HG03175 (cell line): ENCODE data around the gene MBD5.
"Not testable (repeated sequence)": the region's sequence is repeated elsewhere in the genome, so short reads cannot be mapped to it uniquely, and the experiment has no call there.

Experiments
- ATAC-seq: cut with Tn5 transposase; IDR thresholded peaks from one replicate; pipeline ENCODE4 v1.9.1; 2021; ENCODE audit warnings: mild to moderate bottlenecking, moderate library complexity; ENCODE audit not compliant: unreplicated experiment

Gene MBD5

DNA sequence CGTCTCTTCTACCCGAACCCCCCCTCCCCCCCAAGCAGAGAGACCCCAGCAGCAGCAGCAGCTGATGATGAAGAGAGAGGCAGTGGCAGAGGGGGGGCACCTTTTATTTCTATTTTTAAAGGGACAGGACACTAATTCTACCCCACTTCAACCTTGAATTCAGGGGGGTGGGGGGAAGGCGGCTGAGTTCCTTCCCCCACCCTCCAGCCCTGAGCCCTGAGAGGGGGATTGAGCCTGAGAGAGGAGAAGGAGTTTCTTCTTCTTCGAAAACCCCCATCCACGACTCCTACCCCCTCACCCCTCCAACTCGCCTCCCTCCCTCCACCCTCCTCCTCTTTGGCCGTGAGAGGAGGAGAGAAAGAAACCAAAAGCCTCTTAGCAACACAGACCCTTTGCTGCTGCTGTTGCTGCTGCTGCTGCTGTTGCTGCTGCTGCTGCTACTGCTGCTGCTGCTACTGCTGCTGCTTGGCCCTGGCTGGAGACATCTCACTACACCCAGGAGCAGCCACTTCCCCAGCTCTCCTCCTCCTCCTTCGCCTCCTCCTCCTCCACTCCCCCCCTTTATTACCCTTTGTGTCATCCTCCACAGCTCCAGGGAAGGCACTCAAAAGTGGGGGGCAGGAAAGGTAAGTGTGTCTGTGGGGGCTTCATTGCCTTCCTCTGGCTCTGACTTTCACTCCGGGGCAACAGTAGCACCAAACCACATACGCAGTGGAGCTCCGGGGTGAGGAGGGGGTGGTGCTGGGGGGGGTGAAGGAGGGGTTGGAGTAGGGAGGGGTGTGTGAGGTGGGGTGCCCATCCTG, at the start of gene MBD5:
Gene MBD5, plus strand, starts transcription at position 33 of the 803 bp plus-strand sequence.
- ATAC-seq, result peak; percentile 49

- no peak for ATAC-seq
Measured at GRCh38 chr2:147976102-147976501, 44.8 kb upstream of the MBD5 start.

- ATAC-seq, result no peak
Measured at GRCh38 chr2:147977679-147978078, 43.2 kb upstream of the MBD5 start.

GRCh38 chr2:147980940-147981528, 39.9 kb upstream of the MBD5 start:
- ATAC-seq, result no peak

GRCh38 chr2:147989102-147989501, 31.8 kb upstream of the MBD5 start:
- ATAC-seq, result no peak

DNA sequence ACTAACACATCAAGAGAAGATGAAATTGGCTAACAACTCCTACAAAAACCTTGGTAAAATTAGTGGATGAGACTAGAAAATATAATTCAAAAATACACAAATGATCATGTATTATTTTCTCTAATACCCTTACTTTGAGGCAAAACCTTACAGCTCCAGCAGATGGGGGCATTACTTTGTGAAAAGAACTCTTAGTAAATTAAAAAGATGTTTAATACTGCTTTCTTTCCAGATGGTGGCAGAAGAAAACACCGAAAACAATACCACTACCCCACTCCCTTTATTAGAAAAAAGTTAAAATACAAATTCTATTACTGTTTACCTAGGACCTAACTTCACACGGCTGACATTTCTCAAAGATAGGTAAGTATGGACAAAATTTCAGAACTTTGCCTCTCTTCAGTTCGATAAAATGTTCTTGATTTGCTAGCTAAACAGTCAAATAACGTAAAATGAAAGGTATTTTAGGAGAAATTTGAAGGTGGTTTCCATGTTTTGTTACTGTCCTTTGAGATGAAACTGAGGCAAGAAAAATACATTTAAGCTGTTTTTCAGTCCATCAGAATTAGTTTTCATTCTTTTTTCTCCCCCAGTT, 31.0 kb upstream of the MBD5 start:
- ATAC-seq, result peak; percentile 91

- not testable (repeated sequence) for ATAC-seq
Measured at GRCh38 chr2:147994965-147995364, 25.9 kb upstream of the MBD5 start.

DNA sequence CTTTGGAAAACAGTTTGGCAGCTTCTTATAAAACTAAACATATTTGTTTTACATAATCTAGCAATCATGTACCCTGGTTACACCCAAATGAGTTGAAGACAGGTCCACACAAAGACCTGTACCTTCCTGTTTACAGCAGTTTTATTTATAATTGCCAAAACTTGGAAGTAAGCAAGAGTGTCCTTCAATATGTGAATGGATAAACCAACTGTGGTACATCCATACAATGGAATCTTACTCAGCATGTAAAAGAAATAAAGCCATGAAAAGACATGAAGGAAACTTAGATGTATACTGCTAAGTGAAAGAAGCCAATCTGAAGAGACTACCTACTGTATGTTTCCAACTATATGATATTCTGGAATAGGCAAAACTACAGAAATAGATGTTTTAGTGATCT, 24.1 kb upstream of the MBD5 start:
- ATAC-seq, result no peak

DNA sequence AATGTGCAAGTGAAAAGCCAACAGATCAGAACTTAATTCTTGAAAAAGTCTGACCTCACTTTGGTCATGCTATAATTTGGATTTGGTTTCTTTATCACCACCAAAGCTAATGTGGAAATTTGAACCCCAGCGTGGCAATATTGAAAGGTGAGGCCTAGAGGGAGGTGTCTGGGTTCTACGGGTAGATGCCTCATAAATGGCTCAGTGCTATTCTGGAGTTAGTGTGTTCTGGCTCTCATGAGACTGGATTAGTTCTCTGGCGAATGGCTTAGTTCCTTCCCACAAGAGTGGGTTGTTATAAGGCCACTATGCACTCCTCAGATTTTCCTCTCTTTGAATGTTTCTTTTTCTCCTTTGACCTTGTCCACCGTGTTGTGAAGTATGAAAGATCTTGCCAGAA, 22.7 kb upstream of the MBD5 start:
- ATAC-seq, result no peak

- no peak for ATAC-seq
Measured at GRCh38 chr2:147999126-147999525, 21.8 kb upstream of the MBD5 start.

- no peak for ATAC-seq
Measured at GRCh38 chr2:148000095-148000494, 20.8 kb upstream of the MBD5 start.

- not testable (repeated sequence) for ATAC-seq
Measured at GRCh38 chr2:148002420-148002819, 18.5 kb upstream of the MBD5 start.

DNA sequence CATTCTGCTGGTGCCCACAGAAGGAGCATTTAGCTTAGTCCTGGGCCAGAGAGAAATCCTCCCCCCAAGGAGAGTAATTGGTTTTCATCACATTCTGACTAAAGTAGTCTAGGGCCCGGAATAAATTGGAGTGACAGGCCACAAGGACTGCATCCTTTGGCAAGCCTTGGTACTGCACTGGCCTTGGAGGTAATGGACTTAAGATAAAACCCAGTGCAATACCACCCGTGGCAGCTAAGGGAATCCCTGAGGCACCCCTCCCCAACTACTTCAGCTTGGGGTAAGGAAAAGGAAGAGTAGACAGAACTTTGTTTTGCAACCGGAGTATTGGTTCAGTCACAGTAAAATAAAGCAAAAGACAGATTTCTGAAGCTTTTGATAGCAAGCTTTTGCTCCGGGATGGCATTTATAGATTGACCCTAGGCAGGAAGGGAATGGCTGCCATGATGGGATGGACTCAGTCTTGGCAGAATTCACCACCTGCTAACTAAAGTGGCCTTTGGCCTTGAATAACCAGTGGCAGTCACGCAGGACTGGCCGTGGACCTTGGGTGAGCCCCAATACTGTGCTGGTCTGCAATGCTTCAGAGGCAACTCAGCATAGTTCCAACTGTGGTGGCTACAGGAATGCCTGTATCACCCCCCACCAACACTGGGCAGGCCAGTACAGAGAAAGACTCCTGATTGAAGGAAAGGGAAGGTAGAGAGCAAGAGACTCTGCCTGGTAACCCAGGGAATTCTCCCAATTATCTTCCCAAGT, 14.5 kb upstream of the MBD5 start:
- no peak for ATAC-seq

DNA sequence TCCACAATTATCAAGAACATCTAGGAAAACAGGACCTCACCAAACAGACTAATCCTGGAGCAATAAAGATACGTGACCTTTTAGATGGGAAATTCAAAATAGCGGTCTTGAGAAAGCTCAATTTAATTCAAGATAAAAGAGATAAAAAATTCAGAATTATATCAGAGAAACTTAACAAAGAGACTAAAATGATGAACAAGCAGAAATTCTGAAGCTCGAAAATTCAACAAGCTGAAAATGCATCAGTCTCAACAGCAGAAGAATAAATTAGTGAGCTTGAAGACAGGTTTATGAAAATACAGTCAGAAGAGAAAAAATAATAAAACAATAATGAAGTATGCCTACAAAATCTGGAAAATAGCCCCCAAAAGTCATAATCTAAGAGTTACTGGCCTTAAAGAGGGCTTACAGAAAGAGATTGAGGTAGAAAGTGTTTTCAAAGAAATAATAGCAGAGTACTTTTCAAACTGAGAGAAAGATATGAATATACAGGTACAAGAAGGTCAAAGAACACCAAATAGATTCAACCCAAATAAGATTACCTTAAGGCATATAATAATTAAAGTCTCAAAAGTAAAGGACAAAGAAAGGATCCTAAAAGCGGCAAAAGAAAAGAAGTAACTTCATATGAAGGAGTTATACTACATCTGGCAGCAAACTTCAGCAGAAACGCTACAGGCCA, 13.5 kb upstream of the MBD5 start:
- no peak for ATAC-seq

- not testable (repeated sequence) for ATAC-seq
Measured at GRCh38 chr2:148008411-148008810, 12.5 kb upstream of the MBD5 start.

DNA sequence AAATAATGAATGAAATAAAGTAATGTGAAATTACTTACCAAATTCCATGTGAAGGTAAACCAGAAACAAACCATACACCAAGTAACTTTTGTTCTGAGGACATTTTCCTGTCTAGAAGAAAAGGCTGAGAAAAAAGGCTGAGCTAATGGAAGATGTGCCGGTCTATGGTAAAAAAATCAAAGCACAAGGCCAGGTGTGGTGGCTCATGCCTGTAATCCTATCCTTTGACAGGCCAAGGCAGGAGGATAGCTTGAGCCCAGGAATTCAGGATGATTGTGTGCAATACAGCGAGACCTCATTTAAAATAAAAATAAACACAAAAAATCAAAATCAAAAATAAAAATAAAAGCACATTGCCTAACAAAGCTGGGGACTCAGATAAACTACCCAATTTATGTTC, 7.0 kb upstream of the MBD5 start:
- no peak for ATAC-seq

- no peak for ATAC-seq
Measured at GRCh38 chr2:148014616-148015015, 6.3 kb upstream of the MBD5 start.

- peak; percentile 81 for ATAC-seq
Measured at GRCh38 chr2:148020111-148021058, 506 bp upstream of the MBD5 start, which contains the start of gene ORC4. ORC4 (minus strand) TSS chr2:148020737; CDS start chr2:147975958, 44,779 bp downstream.

- ATAC-seq, result no peak
Measured at GRCh38 chr2:148021886-148022285, 995 bp downstream of the MBD5 start.

GRCh38 chr2:148022351-148022750, 1.5 kb downstream of the MBD5 start:
- no peak for ATAC-seq
